Activated CD8-positive, alpha-beta memory T cell treated with anti-CD3 and anti-CD28 coated beads for 4 hours (primary cell): ENCODE data around the gene KRTAP4-9.
"Not testable (repeated sequence)": the region's sequence is repeated elsewhere in the genome, so short reads cannot be mapped to it uniquely, and the experiment has no call there.

Source experiments
- DNase-seq, 2 donors: peaks; one replicate each; pipeline ENCODE4 v3.0.0-alpha.2; 2020; ENCODE audit warnings: low read depth in 2 of 2

The KRTAP4-9 gene

GRCh38 chr17:41105347-41105746, at the start of gene KRTAP4-9:
Gene KRTAP4-9 (plus strand): TSS chr17:41105389. CDS start chr17:41105389, 0 bp downstream.
- not testable (repeated sequence) for DNase-seq

- DNase-seq = no peak
These were observed 47.6 kb upstream of the KRTAP4-9 start for GRCh38 chr17:41057547-41057946.

GRCh38 chr17:41058741-41059140, 46.4 kb upstream of the KRTAP4-9 start:
- DNase-seq = no peak

- DNase-seq = not testable (repeated sequence)
These were observed 45.7 kb upstream of the KRTAP4-9 start for GRCh38 chr17:41059276-41060051.

- DNase-seq = no peak
These were observed 45.1 kb upstream of the KRTAP4-9 start, which contains the start of gene KRTAP2-3 for GRCh38 chr17:41060052-41060604. Gene KRTAP2-3 (minus strand): TSS chr17:41060114. CDS start chr17:41060050, 64 bp downstream.

GRCh38 chr17:41061964-41062363, 43.2 kb upstream of the KRTAP4-9 start:
- no peak for DNase-seq

GRCh38 chr17:41063449-41063848, 41.7 kb upstream of the KRTAP4-9 start:
- DNase-seq = no peak

GRCh38 chr17:41064301-41064700, 40.9 kb upstream of the KRTAP4-9 start:
- no peak for DNase-seq

- not testable (repeated sequence) for DNase-seq
These were observed 40.0 kb upstream of the KRTAP4-9 start for GRCh38 chr17:41065016-41065689.

GRCh38 chr17:41065829-41066624, 39.2 kb upstream of the KRTAP4-9 start, which contains the start of gene KRTAP2-4:
Gene KRTAP2-4 (minus strand): TSS chr17:41065879. CDS start chr17:41065845, 34 bp downstream.
- no peak for DNase-seq

GRCh38 chr17:41067281-41067680, 37.9 kb upstream of the KRTAP4-9 start:
- no peak for DNase-seq

- no peak for DNase-seq
These were observed 36.2 kb upstream of the KRTAP4-9 start for GRCh38 chr17:41069031-41069430.

GRCh38 chr17:41071606-41072360, 33.4 kb upstream of the KRTAP4-9 start:
- DNase-seq = no peak

- no peak for DNase-seq
These were observed 31.5 kb upstream of the KRTAP4-9 start for GRCh38 chr17:41073676-41074075.

GRCh38 chr17:41076788-41077187, 28.4 kb upstream of the KRTAP4-9 start:
- no peak for DNase-seq

GRCh38 chr17:41082626-41083025, 22.6 kb upstream of the KRTAP4-9 start:
- DNase-seq = no peak

- not testable (repeated sequence) for DNase-seq
These were observed 21.8 kb upstream of the KRTAP4-9 start for GRCh38 chr17:41083427-41083826.

- not testable (repeated sequence) for DNase-seq
These were observed 20.9 kb upstream of the KRTAP4-9 start, which contains the start of gene KRTAP4-7 for GRCh38 chr17:41084100-41084856. Gene KRTAP4-7 (plus strand): TSS chr17:41084150. CDS start chr17:41084207, 57 bp downstream.

GRCh38 chr17:41088760-41089352, 16.3 kb upstream of the KRTAP4-9 start:
- not testable (repeated sequence) for DNase-seq

GRCh38 chr17:41096055-41096454, 9.1 kb upstream of the KRTAP4-9 start:
- no peak for DNase-seq
